ENCODE results near the gene DMD. TPM values are rescaled to one million over a fixed set of nuclear protein-coding genes. Genes with fewer than 3 reads are reported as not detected.

Gene DMD
- total RNA-seq, 2 donors from 2014 or later = 19.6 to 24.9 TPM

DNA sequence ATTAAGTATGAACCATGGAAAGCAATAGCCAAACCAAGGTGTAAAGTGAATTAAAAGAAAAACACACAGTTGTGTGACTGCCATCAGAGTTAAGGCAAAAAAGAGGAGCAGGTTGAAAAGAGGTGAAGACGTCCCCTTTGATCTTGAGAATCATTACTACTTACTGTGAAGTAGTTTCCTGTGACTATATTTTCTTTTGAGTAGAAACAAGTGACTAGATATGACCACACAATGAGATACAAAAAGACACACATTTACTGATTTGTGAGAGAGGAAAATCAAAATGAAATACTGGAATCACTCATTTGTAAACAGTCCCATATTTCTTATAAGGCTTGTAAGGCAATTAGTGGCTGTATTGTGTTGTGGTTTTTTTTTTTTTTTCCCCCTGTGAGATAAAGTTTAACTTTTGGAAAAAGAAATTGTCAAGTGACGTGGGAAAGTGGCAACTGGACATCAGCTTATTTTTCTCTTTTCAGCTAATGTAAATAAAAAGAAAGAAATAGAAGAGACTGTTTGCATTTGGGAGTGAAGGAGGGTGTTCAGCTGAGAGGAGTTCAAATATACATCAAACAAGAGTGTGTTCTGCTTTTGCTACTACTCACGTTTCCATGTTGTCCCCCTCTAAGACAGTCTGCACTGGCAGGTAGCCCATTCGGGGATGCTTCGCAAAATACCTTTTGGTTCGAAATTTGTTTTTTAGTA lies 2033.1 kb downstream of the DMD start:
- TF ChIP-seq, protein P1, sequence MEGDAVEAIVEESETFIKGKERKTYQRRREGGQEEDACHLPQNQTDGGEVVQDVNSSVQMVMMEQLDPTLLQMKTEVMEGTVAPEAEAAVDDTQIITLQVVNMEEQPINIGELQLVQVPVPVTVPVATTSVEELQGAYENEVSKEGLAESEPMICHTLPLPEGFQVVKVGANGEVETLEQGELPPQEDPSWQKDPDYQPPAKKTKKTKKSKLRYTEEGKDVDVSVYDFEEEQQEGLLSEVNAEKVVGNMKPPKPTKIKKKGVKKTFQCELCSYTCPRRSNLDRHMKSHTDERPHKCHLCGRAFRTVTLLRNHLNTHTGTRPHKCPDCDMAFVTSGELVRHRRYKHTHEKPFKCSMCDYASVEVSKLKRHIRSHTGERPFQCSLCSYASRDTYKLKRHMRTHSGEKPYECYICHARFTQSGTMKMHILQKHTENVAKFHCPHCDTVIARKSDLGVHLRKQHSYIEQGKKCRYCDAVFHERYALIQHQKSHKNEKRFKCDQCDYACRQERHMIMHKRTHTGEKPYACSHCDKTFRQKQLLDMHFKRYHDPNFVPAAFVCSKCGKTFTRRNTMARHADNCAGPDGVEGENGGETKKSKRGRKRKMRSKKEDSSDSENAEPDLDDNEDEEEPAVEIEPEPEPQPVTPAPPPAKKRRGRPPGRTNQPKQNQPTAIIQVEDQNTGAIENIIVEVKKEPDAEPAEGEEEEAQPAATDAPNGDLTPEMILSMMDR (conservative IDR thresholded peaks at IDR 0.05) = no peak
- H3K27me3 Mint-ChIP-seq (ENCODE audit: insufficient read depth) = no peaks in the 10 kb centered on the region
- no peak overlapping the region for H3K4me3 Mint-ChIP-seq
- peaks cover 9% of the 10 kb centered on the region for H3K9me3 ChIP-seq (ENCODE audit: control insufficient read depth, low read length)
- WGBS, 2 experiments (ENCODE audit: insufficient coverage in 1 of 2, insufficient read length in 1 of 2) = 67 to 97% methylated on average over 1 to 4 of the region's 6 CpGs
- peaks cover 27% of the 10 kb centered on the region for H3K36me3 ChIP-seq (ENCODE audit: control insufficient read depth, insufficient read depth, low read length)
- H3K9ac ChIP-seq (ENCODE audit: extremely low read depth, low read length, poor library complexity, severe bottlenecking) = no peak overlapping the region
- H3K36me3 Mint-ChIP-seq (ENCODE audit: low read depth) = peaks cover 23% of the 10 kb centered on the region
- H3K27ac ChIP-seq (ENCODE audit: low read depth, low read length) = no peak overlapping the region
- H3K4me3 ChIP-seq (ENCODE audit: low read length) = no peak overlapping the region
- H3K9me3 Mint-ChIP-seq = peaks cover 33% of the 10 kb centered on the region
- H3K27ac Mint-ChIP-seq = no peak overlapping the region
- no peaks in the 10 kb centered on the region for H3K4me1 ChIP-seq (ENCODE audit: control insufficient read depth, insufficient read depth, low read length)
- no peak for DNase-seq
- H3K27me3 ChIP-seq (ENCODE audit: control insufficient read depth, insufficient read depth, low read length, poor library complexity, severe bottlenecking) = no peaks in the 10 kb centered on the region
- peaks cover 14% of the 10 kb centered on the region for H3K4me1 Mint-ChIP-seq

GRCh38 chrX:31170792-31171191 lies 2040.6 kb downstream of the DMD start:
- TF ChIP-seq, protein P1 (conservative IDR thresholded peaks at IDR 0.05) = no peak
- H3K9ac ChIP-seq (ENCODE audit: extremely low read depth, low read length, poor library complexity, severe bottlenecking) = no peak overlapping the region
- no peaks in the 10 kb centered on the region for H3K9me3 ChIP-seq (ENCODE audit: control insufficient read depth, low read length)
- Mint-ChIP-seq H3K4me3 (no peak overlapping the region), H3K27ac (no peak overlapping the region), H3K4me1 (peaks cover 8% of the 10 kb centered on the region), H3K9me3 (peaks cover 20% of the 10 kb centered on the region), H3K27me3 (ENCODE audit: insufficient read depth) (no peaks in the 10 kb centered on the region), H3K36me3 (ENCODE audit: low read depth) (peaks cover 16% of the 10 kb centered on the region)
- no peak for DNase-seq
- peaks cover 4% of the 10 kb centered on the region for H3K36me3 ChIP-seq (ENCODE audit: control insufficient read depth, insufficient read depth, low read length)
- no peak overlapping the region for H3K4me3 ChIP-seq (ENCODE audit: low read length)
- no peak overlapping the region for H3K27ac ChIP-seq (ENCODE audit: low read depth, low read length)
- no peaks in the 10 kb centered on the region for H3K27me3 ChIP-seq (ENCODE audit: control insufficient read depth, insufficient read depth, low read length, poor library complexity, severe bottlenecking)
- 97% methylated on average over 2 of the region's 2 CpGs; no CpG with 5 or more reads in 1 of the 2 experiments for WGBS, 2 experiments (ENCODE audit: insufficient coverage in 1 of 2, insufficient read length in 1 of 2)
- no peaks in the 10 kb centered on the region for H3K4me1 ChIP-seq (ENCODE audit: control insufficient read depth, insufficient read depth, low read length)

GRCh38 chrX:31168551-31168950 lies 2042.8 kb downstream of the DMD start:
- Histone ChIP-seq H3K27me3 (ENCODE audit: control insufficient read depth, insufficient read depth, low read length, poor library complexity, severe bottlenecking) (no peaks in the 10 kb centered on the region), H3K4me3 (ENCODE audit: low read length) (no peak overlapping the region), H3K9me3 (ENCODE audit: control insufficient read depth, low read length) (no peaks in the 10 kb centered on the region), H3K36me3 (ENCODE audit: control insufficient read depth, insufficient read depth, low read length) (peaks cover 4% of the 10 kb centered on the region), H3K27ac (ENCODE audit: low read depth, low read length) (no peak overlapping the region), H3K4me1 (ENCODE audit: control insufficient read depth, insufficient read depth, low read length) (no peaks in the 10 kb centered on the region), H3K9ac (ENCODE audit: extremely low read depth, low read length, poor library complexity, severe bottlenecking) (no peak overlapping the region)
- 94% methylated on average over 2 of the region's 2 CpGs; no CpG with 5 or more reads in 1 of the 2 experiments for WGBS, 2 experiments (ENCODE audit: insufficient coverage in 1 of 2, insufficient read length in 1 of 2)
- no peak for DNase-seq
- Mint-ChIP-seq H3K27me3 (ENCODE audit: insufficient read depth) (no peaks in the 10 kb centered on the region), H3K4me3 (no peak overlapping the region), H3K27ac (no peak overlapping the region), H3K36me3 (ENCODE audit: low read depth) (peaks cover 27% of the 10 kb centered on the region), H3K4me1 (peaks cover 14% of the 10 kb centered on the region), H3K9me3 (peaks cover 37% of the 10 kb centered on the region)
- TF ChIP-seq, protein P1 (conservative IDR thresholded peaks at IDR 0.05) = no peak
